GM18867 (cell line): ENCODE measurements around the gene KRTAP10-4.
"Not testable (repeated sequence)": the region's sequence is repeated elsewhere in the genome, so short reads cannot be mapped to it uniquely, and the experiment has no call there.

Experiments used
- ATAC-seq: cut with Tn5 transposase; IDR thresholded peaks from one replicate; pipeline ENCODE4 v1.9.1; 2021; ENCODE audit warnings: mild to moderate bottlenecking, moderate library complexity; ENCODE audit not compliant: unreplicated experiment

KRTAP10-4 gene

DNA sequence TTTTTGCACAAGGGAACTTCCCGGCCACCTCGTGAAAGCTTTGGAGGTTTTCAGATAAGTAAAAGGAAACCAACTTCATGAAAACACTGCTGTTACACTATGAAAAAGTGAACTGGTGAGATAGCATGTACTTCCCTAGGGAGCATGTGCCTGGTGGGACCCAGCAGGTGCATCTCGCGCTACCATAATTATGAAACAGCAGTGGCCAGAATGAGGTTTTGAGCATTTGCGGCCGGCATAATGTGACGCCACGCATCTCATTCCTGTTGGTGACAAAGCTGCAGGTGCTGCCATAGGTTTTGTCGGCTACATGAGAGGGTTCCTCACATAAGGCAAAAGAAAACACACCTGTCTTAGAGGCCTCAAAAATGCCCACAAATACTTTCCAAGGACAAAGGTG lies 16.6 kb upstream of the KRTAP10-4 start:
- ATAC-seq, result no peak

- ATAC-seq, result no peak
These were observed 15.8 kb upstream of the KRTAP10-4 start for GRCh38 chr21:44557491-44558328.

- not testable (repeated sequence) for ATAC-seq
These were observed 15.2 kb upstream of the KRTAP10-4 start for GRCh38 chr21:44558329-44558675.

DNA sequence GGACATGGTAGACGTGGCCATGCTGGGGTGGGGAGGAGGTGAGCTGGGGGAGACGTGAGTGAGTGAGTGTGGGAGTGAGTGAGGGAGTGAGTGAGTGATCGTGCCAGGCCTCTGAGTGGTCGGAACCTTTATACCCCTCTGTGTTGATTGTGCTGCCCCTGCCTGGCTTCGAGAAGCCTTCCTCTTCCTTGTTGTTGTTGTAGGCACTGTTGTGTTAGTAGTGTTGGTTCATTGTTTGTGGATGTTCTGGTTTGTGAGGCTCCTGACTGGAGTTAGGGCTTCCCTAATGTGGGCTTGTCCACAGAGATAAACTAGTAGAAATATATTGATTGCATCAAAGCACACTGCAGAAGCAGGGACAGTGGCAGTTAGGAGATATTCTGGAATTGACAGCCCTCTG lies 14.8 kb upstream of the KRTAP10-4 start, which contains the start of gene KRTAP10-3:
KRTAP10-3 (minus strand) TSS at position 101 of the 400 bp plus-strand sequence; CDS start at position 21, 80 bp downstream.
- ATAC-seq, result no peak

- no peak for ATAC-seq
These were observed 9.4 kb upstream of the KRTAP10-4 start for GRCh38 chr21:44564099-44564498.

GRCh38 chr21:44564886-44565598 lies 8.5 kb upstream of the KRTAP10-4 start:
- ATAC-seq, result no peak

DNA sequence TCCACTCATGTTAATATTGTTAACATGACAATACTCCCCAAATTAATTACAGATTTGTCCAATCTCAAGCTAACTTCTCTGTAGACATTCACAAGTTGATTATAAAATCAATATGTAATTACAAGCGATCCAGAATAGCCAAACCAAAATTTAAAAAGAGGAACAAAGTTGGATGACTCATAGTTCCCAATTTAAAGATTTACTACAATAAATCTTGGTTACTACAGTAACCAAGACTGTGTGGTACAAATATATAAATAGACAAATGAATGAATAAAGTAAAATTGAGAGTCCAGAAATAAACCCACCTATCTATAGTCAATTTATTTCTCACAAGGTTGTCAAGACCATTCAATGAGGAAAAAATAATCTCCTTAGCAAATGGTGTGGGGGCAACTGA lies 7.1 kb upstream of the KRTAP10-4 start:
- ATAC-seq, result no peak

GRCh38 chr21:44567481-44568171 lies 5.9 kb upstream of the KRTAP10-4 start:
- ATAC-seq, result no peak

- no peak for ATAC-seq
These were observed 5.3 kb upstream of the KRTAP10-4 start for GRCh38 chr21:44568261-44568660.

DNA sequence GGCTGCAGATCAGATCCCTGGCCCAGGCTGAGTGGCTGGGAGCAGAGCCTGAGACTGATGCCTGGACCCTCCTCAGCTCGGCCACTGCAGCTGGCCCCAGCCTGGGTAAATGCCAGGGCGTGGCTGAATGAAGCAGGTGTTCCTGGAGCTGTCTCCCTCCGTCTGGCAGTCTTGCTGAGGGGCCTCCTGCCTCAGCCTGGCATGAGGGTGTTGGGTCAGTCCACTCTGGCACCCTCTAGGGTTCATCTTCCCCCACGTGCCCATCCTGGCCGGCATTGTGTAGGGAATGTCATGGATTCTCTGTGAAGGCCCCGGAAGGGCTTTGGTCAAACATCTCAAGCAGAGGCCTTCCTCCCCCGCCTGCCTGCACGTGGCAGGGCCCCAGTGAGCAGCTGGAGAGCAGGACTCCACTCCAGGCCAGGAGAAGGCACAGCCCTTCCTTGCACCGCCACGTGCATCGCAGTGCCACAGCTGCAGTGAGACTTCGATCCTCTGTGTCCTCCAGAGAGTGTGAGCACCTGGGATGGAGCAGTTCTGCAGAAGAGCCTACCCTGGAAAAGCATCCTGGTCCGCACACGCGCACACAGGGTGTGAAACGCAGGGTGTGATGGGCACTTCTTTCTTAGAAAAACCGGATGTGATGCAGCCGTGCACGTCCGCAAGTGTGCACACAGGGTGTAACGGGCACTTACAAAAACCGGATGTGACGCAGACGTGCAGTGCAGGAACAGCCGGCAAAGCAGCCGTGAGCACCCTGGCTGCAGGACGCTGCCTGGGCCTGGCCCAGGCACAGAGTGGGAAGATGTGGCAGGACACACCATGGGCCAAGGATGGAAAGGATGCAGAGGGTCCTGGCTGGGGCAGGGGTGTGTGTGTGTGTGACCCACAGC lies 4.6 kb upstream of the KRTAP10-4 start:
- no peak for ATAC-seq

GRCh38 chr21:44569861-44570517 lies 3.5 kb upstream of the KRTAP10-4 start:
- no peak for ATAC-seq

- no peak for ATAC-seq
These were observed 2.2 kb upstream of the KRTAP10-4 start for GRCh38 chr21:44571296-44571695.

DNA sequence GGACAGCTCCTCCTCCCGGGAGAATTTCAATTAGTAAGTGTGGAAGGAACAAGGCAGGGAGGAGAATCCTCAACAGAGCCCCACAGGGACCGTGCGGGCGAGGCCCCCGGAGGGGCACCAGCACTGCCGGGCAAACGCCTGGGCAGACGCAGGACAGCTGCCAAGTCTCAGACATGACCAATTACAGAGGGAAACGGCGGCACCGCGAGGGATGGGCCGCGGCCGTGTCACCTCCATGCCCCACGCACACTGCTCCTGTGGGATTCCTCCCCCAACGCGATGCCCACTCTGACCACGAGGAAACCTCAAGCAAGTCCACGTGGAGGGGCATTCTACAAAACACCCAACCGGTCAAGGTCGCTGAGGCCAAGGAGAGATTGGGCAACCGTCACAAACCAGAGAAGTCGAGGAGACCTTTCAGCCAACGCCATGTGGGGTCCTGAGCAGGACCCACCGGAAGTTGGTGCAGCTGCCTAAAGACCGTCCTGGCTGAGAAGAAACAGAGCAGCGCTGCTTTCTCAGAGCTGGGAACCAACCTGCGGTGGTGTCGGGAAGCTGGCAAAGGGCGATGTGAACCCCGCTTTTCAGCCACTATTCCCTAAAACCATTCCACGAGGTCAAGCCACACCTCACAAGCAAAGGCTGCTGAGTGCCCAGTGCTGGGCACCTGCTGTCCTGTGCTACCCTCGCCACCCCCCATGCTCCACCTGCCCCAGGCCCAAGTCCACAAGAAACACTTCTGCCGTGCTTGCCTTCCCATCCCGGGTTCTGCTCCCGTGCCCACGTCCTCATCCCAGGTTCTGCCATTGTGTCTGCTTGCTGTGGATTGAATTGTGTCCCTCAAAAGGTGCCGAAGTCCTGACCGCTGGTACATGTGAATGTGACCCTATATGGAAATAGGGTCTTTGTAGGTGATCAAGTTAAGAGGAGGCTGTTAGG lies 1.4 kb upstream of the KRTAP10-4 start:
- ATAC-seq, result no peak

GRCh38 chr21:44572959-44573583 lies 458 bp upstream of the KRTAP10-4 start:
- ATAC-seq, result no peak

DNA sequence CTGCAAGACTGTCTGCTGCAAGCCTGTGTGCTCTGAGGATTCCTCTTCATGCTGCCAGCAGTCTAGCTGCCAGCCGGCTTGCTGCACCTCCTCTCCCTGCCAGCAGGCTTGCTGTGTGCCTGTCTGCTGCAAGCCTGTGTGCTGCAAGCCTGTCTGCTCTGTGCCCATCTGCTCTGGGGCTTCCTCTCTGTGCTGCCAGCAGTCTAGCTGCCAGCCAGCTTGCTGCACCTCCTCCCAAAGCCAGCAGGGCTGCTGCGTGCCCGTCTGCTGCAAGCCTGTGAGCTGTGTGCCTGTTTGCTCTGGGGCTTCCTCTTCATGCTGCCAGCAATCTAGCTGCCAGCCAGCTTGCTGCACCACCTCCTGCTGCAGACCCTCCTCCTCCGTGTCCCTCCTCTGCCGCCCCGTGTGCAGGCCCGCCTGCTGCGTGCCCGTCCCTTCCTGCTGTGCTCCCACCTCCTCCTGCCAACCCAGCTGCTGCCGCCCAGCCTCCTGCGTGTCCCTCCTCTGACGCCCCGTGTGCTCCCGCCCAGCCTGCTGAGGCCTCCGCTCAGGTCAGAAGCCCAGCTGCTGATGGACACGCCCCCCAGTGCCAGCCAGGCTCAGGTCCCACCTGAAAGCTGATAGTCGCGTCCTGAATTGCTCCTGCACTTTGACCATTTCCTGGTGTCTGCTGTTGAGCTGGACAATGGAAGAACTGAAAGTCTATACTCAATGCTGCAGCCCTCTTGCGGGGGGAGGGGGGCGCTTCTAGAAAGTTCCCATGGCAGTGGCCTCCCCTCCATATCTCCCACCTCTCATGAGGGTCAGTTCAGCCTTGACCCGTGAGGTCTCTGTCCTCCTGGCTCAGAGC lies 1.2 kb downstream of the KRTAP10-4 start:
- ATAC-seq, result no peak

DNA sequence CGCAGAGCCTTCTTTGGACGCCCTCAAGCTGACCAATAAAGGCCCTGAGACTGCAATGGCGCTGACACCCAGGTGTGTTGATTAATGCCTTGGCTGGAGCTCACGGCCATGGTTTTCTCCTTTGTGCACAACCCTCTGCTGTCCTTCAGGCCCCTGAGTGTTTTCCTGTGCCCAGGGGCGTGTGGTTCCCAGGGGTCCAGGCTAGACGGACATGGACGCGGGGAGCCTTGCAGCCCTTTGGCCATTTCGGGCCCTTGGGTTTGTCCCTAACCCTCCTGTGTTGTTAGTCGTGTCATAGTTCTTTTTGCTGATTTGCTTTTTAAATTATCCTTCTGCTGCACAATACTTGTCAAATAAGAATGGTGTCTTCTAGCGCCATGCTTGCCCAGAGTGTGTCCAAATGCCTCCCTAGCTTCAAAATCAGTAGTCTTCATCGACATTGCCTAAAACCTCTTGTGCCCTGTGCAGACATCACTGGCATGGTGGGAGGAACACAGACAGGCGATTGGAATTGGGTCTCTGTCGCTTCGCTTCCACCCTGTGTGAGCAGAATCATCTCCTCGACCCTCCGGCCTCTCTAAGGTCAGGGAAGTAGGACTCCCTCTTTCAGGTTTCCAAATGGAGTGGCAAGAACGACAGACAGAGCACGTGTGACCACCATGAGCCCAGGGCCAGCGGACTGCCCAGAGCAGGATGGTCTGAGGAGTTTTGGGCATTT lies 1.9 kb downstream of the KRTAP10-4 start:
- ATAC-seq, result no peak

GRCh38 chr21:44576025-44576420 lies 2.5 kb downstream of the KRTAP10-4 start:
- no peak for ATAC-seq
